Transverse colon (tissue), 4 donors: ENCODE results near the gene ALOXE3. TPM values are rescaled to one million over a fixed set of nuclear protein-coding genes. Genes with fewer than 3 reads are reported as not detected.
"Not testable (repeated sequence)": the region's sequence is repeated elsewhere in the genome, so short reads cannot be mapped to it uniquely, and the experiment has no call there.

ENCODE experiments used
- DNase-seq: peaks from one replicate; pipeline ENCODE4 v3.0.0-alpha.2; 2019
- H3K27ac ChIP-seq, 4 donors: fragments of 200-600 bp; sonication (generic); 2 replicates each; pipeline ENCODE4 v1.5.1; 2016 to 2018; ENCODE audit warnings: inconsistent platforms in 4 of 4
- H3K27me3 ChIP-seq: fragments of 200-600 bp; sonication (generic); 2 replicates; pipeline ENCODE4 v1.5.1; 2017; ENCODE audit warnings: inconsistent platforms
- H3K36me3 ChIP-seq, 4 donors: fragments of 200-600 bp; sonication (generic); 2 replicates each; pipeline ENCODE4 v1.5.1; 2017 to 2019; ENCODE audit warnings: inconsistent platforms in 4 of 4
- H3K4me1 ChIP-seq, 4 donors: fragments of 200-600 bp; sonication (generic); 2 replicates each; pipeline ENCODE4 v1.5.1; 2017 to 2020; ENCODE audit warnings: inconsistent platforms in 4 of 4
- H3K4me3 ChIP-seq, 4 donors: fragments of 200-600 bp; sonication (generic); 1 replicate in 1 of 4; 2 replicates in 3 of 4; pipeline versions ENCODE4 v1.5.1 to v1.6.1; 2017 to 2019; ENCODE audit warnings: inconsistent platforms in 4 of 4
- H3K9me3 ChIP-seq, 2 donors: fragments of 200-600 bp; sonication (generic); 2 replicates each; pipeline ENCODE4 v1.5.1; 2017 to 2019; ENCODE audit warnings: inconsistent platforms in 2 of 2
- CTCF ChIP-seq, 5 experiments: fragments of 200-600 bp in 3 of 5; fragments of 450-650 bp in 2 of 5; sonication (generic) in 3 of 5; IDR thresholded peaks; 1 replicate in 2 of 5; 2 replicates in 3 of 5; pipeline ENCODE4 v1.5.1; 2016 to 2017; ENCODE audit warnings: antibody characterized with exemption in 5 of 5, inconsistent platforms in 3 of 5, mild to moderate bottlenecking in 2 of 5, moderate library complexity in 1 of 5
- EP300 ChIP-seq: sonication (generic); formaldehyde crosslinking; IDR thresholded peaks from one replicate; pipeline ENCODE4 v1.6.1; 2017; ENCODE audit warnings: antibody characterized with exemption, low read depth
- POLR2A ChIP-seq: fragments of 450-650 bp; IDR thresholded peaks from one replicate; pipeline ENCODE4 v1.6.1; 2016; ENCODE audit warnings: antibody characterized with exemption, mild to moderate bottlenecking, moderate library complexity
- POLR2AphosphoS5 ChIP-seq, 3 donors: sonication (generic); formaldehyde crosslinking; IDR thresholded peaks; one replicate each; pipeline ENCODE4 v1.6.1; 2016; ENCODE audit warnings: antibody characterized with exemption in 3 of 3
- WGBS, 2 donors: methylation state at CpG; one replicate each; pipeline ENCODE4 v1.1.5; 2018; ENCODE audit warnings: low coverage in 1 of 2; 5-methylcytosine and 5-hydroxymethylcytosine counted together
- in situ Hi-C, 4 donors: fragments of 200-750 bp; cut with MboI; loops; one replicate each; pipeline versions ENCODE4 v1.15.0 to v1.15.1; 2017; ENCODE audit warnings: low sequenced_read_pairs in 3 of 4, low pct_ligation_motif_present in 1 of 4, low pct_unique_long_range_greater_than_20kb in 1 of 4
- intact Hi-C: fragments of 100-400 bp; cut with DNase I; formaldehyde crosslinking; loops from one replicate; pipeline ENCODE4 v1.15.1; 2023; ENCODE audit warnings: low total_unique reads
- total RNA-seq, 4 donors: library from RNA; depleted of rRNA; stranded (reverse); fragments of >200 nt; gene quantifications; one replicate each; pipeline ENCODE4 v1.1.0, GENCODE V29; 2016

ALOXE3 gene
- total RNA-seq, 4 donors from 2014 or later, result 0.79 TPM; not detected in 3

GRCh38 chr17:8062807-8063483 is 55.4 kb downstream of the ALOXE3 start:
- TF ChIP-seq POLR2A (no peak), CTCF (IDR thresholded peaks at IDR 0.05) (no peak), POLR2AphosphoS5 (IDR thresholded peaks at IDR 0.05) (no peak), EP300 (no peak)
- intact Hi-C loops (no loop called here), in situ Hi-C loops (loop anchor here in 1 of 4 donors (10.0 kb wide), 1 partner anchor 52 kb away; the partner anchor contains the start of gene ALOXE3)
- H3K9me3 ChIP-seq, result no peaks in the 10 kb centered on the region
- peak overlapping the region in 3 of 4 donors; percentile 33 to 58 (median 54) for H3K27ac ChIP-seq
- DNase-seq, result no peak
- peaks cover 0 to 13% (median 9%) of the 10 kb centered on the region in 4 donors for H3K4me1 ChIP-seq
- WGBS, 2 donors, result 11 to 19% methylated on average over 11 to 15 of the region's 15 CpGs
- H3K36me3 ChIP-seq, result no peaks in the 10 kb centered on the region
- H3K27me3 ChIP-seq, result peaks cover 66% of the 10 kb centered on the region
- peak overlapping the region in 3 of 4 donors; percentile 26 to 50 (median 33) for H3K4me3 ChIP-seq

- peak in 1 of 3 donors; percentile 20 for TF ChIP-seq POLR2AphosphoS5 (IDR thresholded peaks at IDR 0.05)
- no peak for TF ChIP-seq EP300
- Histone ChIP-seq H3K36me3 (no peaks in the 10 kb centered on the region), H3K27ac (peak overlapping the region in 3 of 4 donors; percentile 33 to 58 (median 54)), H3K27me3 (peaks cover 70% of the 10 kb centered on the region), H3K4me3 (peak overlapping the region in 3 of 4 donors; percentile 26 to 50 (median 33)), H3K4me1 (peaks cover 0 to 17% (median 8%) of the 10 kb centered on the region in 4 donors), H3K9me3 (no peaks in the 10 kb centered on the region)
- WGBS, 2 donors, result 4 to 27% methylated on average over 8 of the region's 8 CpGs
- intact Hi-C loops, result no loop called here
- in situ Hi-C loops, result loop anchor here in 1 of 4 donors (10.0 kb wide), 1 partner anchor 52 kb away; the partner anchor contains the start of gene ALOXE3
- DNase-seq, result no peak
Measured at GRCh38 chr17:8062435-8062806, 55.9 kb downstream of the ALOXE3 start.

- H3K9me3 ChIP-seq, H3K4me3 ChIP-seq, H3K36me3 ChIP-seq, DNase-seq, intact Hi-C loops: not testable (repeated sequence)
- Histone ChIP-seq H3K27me3 (peaks cover 75% of the 10 kb centered on the region), H3K4me1 (peaks cover 0 to 23% (median 8%) of the 10 kb centered on the region in 4 donors), H3K27ac (peak overlapping the region in 1 of 4 donors; percentile 58)
- in situ Hi-C loops, result loop anchor here in 1 of 4 donors (10.0 kb wide), 1 partner anchor 53 kb away; the partner anchor contains the start of gene ALOXE3
- WGBS, 2 donors, result 47 to 66% methylated on average over 4 to 8 of the region's 8 CpGs
Measured at GRCh38 chr17:8061851-8062250, 56.5 kb downstream of the ALOXE3 start.

GRCh38 chr17:8060274-8060673 is 58.0 kb downstream of the ALOXE3 start:
- Histone ChIP-seq H3K4me1 (peaks cover 0 to 28% (median 8%) of the 10 kb centered on the region in 4 donors), H3K36me3 (no peaks in the 10 kb centered on the region), H3K9me3 (no peaks in the 10 kb centered on the region), H3K27ac (no peak overlapping the region), H3K4me3 (no peak overlapping the region), H3K27me3 (peaks cover 82% of the 10 kb centered on the region)
- in situ Hi-C loops, result loop anchor here in 1 of 4 donors (10.0 kb wide), 1 partner anchor 55 kb away; the partner anchor contains the start of gene ALOXE3
- intact Hi-C loops, result no loop called here
- TF ChIP-seq POLR2AphosphoS5 (IDR thresholded peaks at IDR 0.05), result no peak
- peak; percentile 73 to 91 (median 82) for TF ChIP-seq CTCF (IDR thresholded peaks at IDR 0.05)
- 3 to 5% methylated on average over 7 to 10 of the region's 10 CpGs for WGBS, 2 donors
- DNase-seq, result peak; percentile 66

GRCh38 chr17:8059131-8059530 is 59.2 kb downstream of the ALOXE3 start:
- Histone ChIP-seq H3K9me3 (no peaks in the 10 kb centered on the region), H3K27ac (no peak overlapping the region), H3K27me3 (peaks cover 74% of the 10 kb centered on the region), H3K4me1 (peaks cover 0 to 28% (median 8%) of the 10 kb centered on the region in 4 donors), H3K36me3 (no peaks in the 10 kb centered on the region), H3K4me3 (no peak overlapping the region)
- intact Hi-C loops, result no loop called here
- 0 to 6% methylated on average over 2 to 7 of the region's 7 CpGs for WGBS, 2 donors
- DNase-seq, result no peak
- no peak for TF ChIP-seq EP300
- TF ChIP-seq CTCF (IDR thresholded peaks at IDR 0.05), result no peak
- no peak for TF ChIP-seq POLR2AphosphoS5 (IDR thresholded peaks at IDR 0.05)
- TF ChIP-seq POLR2A, result no peak
- in situ Hi-C loops, result no loop called here
